ENCODE results near the gene TMEM132D.

DNA sequence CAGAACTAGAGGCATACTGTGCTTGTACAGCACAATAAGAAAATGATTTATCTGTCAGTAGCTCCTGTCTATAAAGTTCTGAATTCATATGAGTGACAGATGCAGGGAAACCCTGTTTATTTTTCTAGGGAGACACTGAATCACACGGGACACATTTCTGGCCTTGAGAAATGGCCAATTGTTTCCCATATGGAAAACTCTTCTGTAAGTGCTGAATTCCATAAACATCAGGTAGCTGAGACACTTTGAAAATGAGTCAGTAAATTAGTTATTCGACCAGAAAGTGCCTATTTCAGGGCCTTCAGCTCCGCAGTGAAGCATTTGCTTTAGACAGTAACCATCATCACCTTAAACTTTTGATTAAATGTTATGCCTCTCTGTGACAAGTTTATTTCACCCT lies 184.4 kb downstream of the TMEM132D start:
- TF ChIP-seq, protein P1, sequence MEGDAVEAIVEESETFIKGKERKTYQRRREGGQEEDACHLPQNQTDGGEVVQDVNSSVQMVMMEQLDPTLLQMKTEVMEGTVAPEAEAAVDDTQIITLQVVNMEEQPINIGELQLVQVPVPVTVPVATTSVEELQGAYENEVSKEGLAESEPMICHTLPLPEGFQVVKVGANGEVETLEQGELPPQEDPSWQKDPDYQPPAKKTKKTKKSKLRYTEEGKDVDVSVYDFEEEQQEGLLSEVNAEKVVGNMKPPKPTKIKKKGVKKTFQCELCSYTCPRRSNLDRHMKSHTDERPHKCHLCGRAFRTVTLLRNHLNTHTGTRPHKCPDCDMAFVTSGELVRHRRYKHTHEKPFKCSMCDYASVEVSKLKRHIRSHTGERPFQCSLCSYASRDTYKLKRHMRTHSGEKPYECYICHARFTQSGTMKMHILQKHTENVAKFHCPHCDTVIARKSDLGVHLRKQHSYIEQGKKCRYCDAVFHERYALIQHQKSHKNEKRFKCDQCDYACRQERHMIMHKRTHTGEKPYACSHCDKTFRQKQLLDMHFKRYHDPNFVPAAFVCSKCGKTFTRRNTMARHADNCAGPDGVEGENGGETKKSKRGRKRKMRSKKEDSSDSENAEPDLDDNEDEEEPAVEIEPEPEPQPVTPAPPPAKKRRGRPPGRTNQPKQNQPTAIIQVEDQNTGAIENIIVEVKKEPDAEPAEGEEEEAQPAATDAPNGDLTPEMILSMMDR (IDR thresholded peaks at IDR 0.05), result no peak
- TF ChIP-seq EP300 (IDR thresholded peaks at IDR 0.05) (no peak), POLR2AphosphoS5 (IDR thresholded peaks at IDR 0.05) (no peak), POLR2A (IDR thresholded peaks at IDR 0.05) (no peak)

All from gastroesophageal sphincter (tissue), 3 donors.